ENCODE data around the gene SND1. TPM values are rescaled to one million over a fixed set of nuclear protein-coding genes. Genes with fewer than 3 reads are reported as not detected.

Gene SND1
- total and polyA plus RNA-seq, 2 donors (not counting 3 experiments of a cell fraction or from before 2014, with no cell fraction given), result 116 to 249 TPM

DNA sequence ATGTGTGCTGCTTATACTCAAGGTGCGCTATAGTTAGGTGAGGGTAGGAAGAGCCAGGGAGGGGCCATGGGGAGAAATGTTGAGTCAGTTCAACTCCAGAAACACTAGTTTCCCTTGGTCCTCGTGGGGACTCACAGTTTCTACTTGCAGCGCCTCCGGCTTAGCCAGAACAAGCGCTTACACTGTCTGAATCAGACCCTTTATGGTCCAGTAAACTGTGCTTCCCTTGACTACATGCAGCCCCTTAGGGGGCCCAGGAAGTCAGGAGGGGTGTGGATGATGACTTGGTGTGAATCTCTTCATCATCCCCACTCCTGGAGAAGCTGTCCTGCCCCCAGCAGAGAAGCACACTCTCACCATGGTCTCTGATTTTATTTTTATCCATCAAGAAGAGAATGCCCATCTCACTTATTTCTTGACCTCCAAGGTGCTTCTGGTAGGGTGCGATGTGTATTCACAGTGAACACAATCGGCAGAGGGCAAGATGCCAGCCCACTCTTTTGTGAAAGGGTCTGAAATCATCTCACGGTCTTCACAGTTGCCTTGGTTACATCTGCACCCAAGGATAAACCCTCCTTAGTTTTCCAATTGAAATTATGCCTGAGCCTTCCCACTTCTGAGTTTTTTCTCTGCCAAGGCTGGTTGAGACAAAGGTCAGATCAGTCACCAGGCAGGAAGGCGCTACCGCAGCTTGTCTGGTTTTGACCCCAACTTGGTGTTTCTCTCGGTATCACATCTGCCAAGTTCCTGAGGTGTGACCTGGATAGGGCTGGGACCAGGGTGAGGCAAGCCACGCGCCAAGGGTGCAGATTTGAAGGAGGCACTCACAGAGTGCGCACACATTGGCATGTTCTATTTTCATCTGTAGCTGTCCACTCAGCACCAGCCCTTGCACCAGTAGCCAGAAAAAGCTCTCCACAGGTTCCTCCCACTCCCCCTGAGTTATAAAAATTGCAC lies 441.9 kb downstream of the SND1 start:
- Histone ChIP-seq H3K4me2 (ENCODE audit: insufficient read depth, low read length) (no peak overlapping the region), H3K36me3 (ENCODE audit: control insufficient read depth in 2 of 2, extremely low read depth in 1 of 2, insufficient read depth in 2 of 2, low read length in 2 of 2) (peaks cover 10 to 17% of the 10 kb centered on the region in 2 experiments), H3K9ac (replicated peaks; ENCODE audit: extremely low read depth, insufficient read depth, low read length) (no peak overlapping the region), H3K4me3 (replicated peaks in 1 of 3; ENCODE audit: insufficient read depth in 1 of 3, low read depth in 1 of 3, low read length in 3 of 3) (no peak overlapping the region), H2AFZ (ENCODE audit: low read depth, low read length) (no peak overlapping the region), H3K9me1 (replicated peaks; ENCODE audit: control insufficient read depth, extremely low read depth, insufficient read depth, low read length) (no peaks in the 10 kb centered on the region), H3K27ac (ENCODE audit: insufficient read depth, low read depth, low read length) (no peak overlapping the region), H3K9me3 (replicated peaks; ENCODE audit: control insufficient read depth, insufficient read depth, low read length) (no peaks in the 10 kb centered on the region), H4K20me1 (replicated peaks; ENCODE audit: control insufficient read depth, extremely low read depth, insufficient read depth, low read length) (no peaks in the 10 kb centered on the region), H3K27me3 (ENCODE audit: control insufficient read depth in 2 of 2, insufficient read depth in 2 of 2, low read length in 2 of 2) (no peaks in the 10 kb centered on the region), H3K4me1 (ENCODE audit: control insufficient read depth, extremely low read depth, insufficient read depth, low read length) (no peaks in the 10 kb centered on the region), H3K79me2 (ENCODE audit: control insufficient read depth, insufficient read depth, low read length) (no peaks in the 10 kb centered on the region)
- dilution Hi-C loops (cut with MboI; ENCODE audit: extremely low pct_ligation_motif_present, low sequenced_read_pairs) (no loop called here), intact Hi-C loops (cut with micrococcal nuclease) (no loop called here)
- TF ChIP-seq JUN (IDR thresholded peaks at IDR 0.05; ENCODE audit: borderline replicate concordance, insufficient read depth, insufficient read length, low read depth) (no peak), POLR2A (IDR thresholded peaks at IDR 0.05; ENCODE audit: low read depth, low read length) (no peak), FOS (IDR thresholded peaks at IDR 0.05; ENCODE audit: borderline replicate concordance, insufficient read depth, low read length) (no peak), EZH2 (IDR thresholded peaks at IDR 0.05; ENCODE audit: borderline replicate concordance, low read depth, low read length, severe bottlenecking) (no peak), MYC (IDR thresholded peaks at IDR 0.05; ENCODE audit: low read depth, low read length) (no peak), POLR2AphosphoS5 (IDR thresholded peaks at IDR 0.05; ENCODE audit: insufficient read depth, low read depth, low read length) (no peak), GATA2 (IDR thresholded peaks at IDR 0.05; ENCODE audit: insufficient read depth, insufficient read length, low read depth, low read length) (no peak)
- TF ChIP-seq, protein P1, sequence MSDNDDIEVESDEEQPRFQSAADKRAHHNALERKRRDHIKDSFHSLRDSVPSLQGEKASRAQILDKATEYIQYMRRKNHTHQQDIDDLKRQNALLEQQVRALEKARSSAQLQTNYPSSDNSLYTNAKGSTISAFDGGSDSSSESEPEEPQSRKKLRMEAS (IDR thresholded peaks at IDR 0.05; ENCODE audit: insufficient read depth, insufficient read length), result no peak
- TF ChIP-seq, protein P2, sequence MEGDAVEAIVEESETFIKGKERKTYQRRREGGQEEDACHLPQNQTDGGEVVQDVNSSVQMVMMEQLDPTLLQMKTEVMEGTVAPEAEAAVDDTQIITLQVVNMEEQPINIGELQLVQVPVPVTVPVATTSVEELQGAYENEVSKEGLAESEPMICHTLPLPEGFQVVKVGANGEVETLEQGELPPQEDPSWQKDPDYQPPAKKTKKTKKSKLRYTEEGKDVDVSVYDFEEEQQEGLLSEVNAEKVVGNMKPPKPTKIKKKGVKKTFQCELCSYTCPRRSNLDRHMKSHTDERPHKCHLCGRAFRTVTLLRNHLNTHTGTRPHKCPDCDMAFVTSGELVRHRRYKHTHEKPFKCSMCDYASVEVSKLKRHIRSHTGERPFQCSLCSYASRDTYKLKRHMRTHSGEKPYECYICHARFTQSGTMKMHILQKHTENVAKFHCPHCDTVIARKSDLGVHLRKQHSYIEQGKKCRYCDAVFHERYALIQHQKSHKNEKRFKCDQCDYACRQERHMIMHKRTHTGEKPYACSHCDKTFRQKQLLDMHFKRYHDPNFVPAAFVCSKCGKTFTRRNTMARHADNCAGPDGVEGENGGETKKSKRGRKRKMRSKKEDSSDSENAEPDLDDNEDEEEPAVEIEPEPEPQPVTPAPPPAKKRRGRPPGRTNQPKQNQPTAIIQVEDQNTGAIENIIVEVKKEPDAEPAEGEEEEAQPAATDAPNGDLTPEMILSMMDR (IDR thresholded peaks at IDR 0.05; ENCODE audit: extremely low read depth in 1 of 2, insufficient read depth in 1 of 2, low read depth in 1 of 2, low read length in 2 of 2), result no peak
- POLR2A ChIA-PET, result no interaction called here
- no TSS peak for BruUV-seq (replicated peaks)
- CTCF ChIA-PET, result no interaction called here
- FAIRE-seq, result no peak
- DNase-seq (ENCODE audit: low read depth, low spot score), result no peak

Measured in endothelial cell of umbilical vein (primary cell).